HG02852 (cell line): Measurements from ENCODE around the gene MYL11.
A peak's percentile ranks its signal among the peaks of the same experiment; 100 is the strongest.

Experiments used
- ATAC-seq: cut with Tn5 transposase; IDR thresholded peaks from one replicate; pipeline ENCODE4 v1.9.1; 2021; ENCODE audit warnings: mild to moderate bottlenecking, moderate library complexity; ENCODE audit not compliant: unreplicated experiment

The MYL11 gene

DNA sequence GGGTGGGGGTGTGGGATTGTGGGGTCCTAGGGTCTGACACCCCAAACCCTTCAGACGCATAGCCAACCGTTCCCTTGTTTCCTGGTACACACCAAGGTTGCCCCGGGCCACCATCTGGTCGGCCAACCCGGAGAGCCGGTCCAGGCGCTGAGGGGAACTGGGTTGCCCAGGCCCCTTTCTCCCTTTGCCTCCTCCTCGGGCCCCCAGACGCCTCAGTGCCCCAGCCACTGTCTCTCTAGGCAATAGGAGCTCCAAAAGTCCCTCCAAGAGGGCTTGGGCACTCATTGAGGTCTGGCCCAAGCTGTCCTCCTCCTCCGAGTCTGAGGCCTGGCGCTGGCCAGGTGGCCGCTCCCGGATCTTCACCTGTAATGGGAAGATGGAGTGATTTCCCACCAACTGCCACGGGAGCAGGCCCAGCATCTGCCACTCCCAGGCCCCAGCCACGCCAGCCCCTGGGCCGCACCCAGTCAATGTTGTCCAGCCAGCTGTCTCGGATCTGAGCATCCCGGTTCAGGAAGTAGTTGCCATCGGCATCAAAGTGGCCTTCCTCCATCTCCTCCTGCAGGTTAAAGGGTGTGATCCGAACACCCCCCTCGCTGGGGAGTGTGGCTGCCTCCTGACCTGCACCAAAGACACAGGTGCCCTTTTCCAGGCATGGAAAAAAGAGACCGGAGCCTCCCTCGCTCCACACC, 21.0 kb upstream of the MYL11 start:
- ATAC-seq = no peak

DNA sequence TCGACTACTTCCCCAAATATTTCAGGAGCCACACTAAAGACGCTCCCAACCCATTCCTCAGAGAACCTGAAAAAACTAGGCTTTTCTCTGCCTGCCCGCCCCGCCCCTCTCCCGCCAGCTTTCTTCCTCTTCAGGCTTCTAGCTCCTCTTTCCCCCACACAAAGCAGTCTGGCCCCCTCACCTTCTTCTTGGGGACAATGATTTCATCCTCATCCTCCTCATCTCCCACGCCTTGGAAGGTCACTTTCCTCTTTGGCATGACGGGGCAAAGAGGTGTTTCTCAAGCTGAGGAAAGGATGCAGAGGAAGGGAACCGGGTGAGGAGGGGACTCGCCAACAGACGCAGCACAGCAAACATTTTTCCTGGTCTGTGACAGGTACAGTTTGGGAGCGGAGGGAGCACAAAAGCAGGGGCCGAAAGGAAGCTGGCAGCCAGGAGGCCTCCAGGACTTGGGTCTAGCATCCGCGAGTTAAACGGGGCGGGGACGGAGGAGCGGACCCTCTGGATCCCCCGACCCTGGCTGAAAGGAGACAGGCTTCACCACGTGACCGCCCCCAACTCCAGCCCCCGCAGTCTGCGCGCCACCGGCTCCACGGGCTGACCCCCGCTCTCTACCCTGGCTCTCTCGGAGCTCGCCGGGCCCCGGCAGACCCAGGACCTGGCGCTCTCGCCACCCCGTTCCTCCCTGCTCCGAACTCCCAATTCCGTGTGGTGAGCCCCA, 20.0 kb upstream of the MYL11 start:
- ATAC-seq = peak; percentile 2

DNA sequence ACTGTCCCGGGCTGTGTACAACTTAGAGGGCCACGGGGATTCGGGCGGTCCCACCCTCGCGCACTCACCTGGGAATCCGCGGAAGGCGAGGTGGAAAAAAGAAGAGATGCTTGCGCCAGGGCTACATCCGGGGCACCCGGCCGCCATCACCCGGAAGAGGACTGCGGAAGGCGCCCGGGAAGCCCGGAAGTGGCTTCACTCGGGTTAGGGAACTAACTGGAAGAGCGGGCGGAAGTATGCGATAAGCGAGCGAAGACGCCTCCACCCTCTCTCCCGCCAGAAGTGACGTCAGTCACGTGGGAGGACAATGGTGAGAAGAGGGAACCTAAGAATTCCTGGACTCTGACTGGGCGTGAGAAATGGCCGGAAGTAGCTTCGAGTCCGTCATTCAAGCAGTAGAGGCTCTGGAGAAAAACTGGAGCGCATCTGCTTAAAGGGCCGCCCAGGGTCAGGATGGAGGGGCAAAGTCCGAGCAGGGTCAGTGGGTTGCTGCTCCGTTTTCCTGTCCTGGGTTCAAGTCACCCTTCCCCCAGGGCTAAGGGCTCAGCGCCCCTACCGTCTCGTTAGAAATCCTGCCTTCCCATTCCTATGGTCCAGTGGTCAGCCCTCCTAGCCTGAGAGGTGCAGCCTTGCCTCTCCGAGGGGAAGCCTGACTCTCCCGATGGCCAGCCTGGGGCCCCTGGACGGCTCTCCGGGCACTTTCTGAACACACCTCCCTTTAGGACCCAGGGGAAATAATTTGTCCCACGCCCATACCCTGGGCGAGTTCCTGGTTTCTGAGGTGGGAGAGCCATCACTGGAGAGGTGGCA, 19.3 kb upstream of the MYL11 start, which contains the start of gene CD2BP2:
TSS of gene CD2BP2 (minus strand) at position 165 of the 810 bp plus-strand sequence. CDS start 627 bp downstream, outside the sequence.
- peak; percentile 61 for ATAC-seq

DNA sequence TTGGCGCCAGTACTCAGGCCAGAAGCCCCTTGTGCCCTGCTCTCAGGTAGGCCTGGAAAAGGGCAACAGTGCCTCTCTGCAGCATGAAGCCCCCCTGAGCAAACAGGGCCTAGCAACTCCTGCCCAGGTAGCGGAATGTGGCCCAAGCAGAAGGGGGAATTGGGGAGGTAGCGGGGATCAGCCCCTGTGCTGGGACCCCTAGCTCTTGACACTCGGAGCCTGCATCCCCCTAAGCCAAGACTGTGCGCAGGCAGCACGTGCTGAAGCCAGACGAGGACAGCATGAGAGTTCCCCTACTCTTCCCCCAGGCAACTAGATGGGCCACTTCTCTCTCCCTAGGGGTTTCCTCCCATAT, 18.7 kb upstream of the MYL11 start:
- no peak for ATAC-seq

DNA sequence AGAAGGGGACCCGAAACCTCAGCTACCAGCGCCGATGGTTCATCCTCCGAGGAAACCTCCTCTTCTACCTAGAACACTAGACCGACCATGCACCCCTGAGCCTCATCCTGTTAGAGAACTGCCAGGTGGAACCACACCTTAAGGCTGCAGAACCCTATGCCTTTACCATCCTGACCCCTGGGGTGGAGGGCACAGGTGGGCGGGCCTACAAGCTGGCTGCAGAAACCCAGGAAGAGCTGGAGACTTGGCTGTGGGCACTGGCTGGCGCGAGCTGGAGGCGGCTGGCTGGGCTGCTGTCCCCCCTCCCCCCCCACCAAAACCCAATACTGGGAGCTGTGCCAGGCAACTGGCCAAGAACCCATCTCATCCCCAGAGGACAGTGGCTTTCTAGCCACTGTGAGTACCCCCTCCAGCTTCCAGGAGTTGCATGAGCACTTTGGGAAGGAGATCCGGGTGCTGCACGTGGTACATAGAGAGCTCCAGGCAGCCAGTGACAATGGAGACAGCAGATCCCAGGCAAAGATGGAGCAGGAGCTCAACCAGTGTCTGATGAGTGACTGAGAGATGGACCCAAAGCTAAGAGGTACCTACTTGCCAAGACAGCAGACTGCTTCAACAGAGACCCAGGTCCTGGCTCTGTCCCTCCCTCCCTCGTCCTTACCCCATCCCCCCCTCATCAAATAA, 18.1 kb upstream of the MYL11 start:
- ATAC-seq = no peak

DNA sequence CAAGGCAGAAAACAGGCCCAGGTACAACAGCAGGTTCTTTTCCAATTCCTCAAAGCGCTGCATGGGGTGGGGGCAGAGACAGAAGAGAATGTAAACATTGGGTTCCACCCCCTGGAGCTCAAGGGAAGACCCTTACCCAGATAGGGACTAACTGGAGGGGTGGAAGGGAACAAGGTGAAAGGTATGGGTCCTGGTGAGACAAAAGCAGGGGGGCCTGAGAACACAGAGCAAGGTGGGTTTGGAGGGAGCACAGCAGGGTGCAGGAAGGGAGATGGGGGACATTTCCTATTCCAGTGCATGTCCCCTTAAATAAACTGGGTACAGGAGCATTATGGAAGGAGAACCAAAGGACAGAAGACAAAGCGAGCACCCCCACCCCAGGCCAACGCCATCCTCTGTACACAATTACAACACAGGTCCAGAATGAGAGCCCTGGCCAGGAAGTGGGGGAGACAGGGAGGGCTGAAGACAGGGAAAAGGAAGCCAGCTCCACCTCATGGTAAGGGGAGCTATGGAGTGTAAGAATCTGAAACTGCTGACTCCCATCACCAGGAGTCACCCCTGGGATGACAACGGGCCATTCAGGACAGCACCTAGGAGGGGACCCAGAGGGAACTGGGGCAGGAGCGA, 17.4 kb upstream of the MYL11 start:
- ATAC-seq = no peak

DNA sequence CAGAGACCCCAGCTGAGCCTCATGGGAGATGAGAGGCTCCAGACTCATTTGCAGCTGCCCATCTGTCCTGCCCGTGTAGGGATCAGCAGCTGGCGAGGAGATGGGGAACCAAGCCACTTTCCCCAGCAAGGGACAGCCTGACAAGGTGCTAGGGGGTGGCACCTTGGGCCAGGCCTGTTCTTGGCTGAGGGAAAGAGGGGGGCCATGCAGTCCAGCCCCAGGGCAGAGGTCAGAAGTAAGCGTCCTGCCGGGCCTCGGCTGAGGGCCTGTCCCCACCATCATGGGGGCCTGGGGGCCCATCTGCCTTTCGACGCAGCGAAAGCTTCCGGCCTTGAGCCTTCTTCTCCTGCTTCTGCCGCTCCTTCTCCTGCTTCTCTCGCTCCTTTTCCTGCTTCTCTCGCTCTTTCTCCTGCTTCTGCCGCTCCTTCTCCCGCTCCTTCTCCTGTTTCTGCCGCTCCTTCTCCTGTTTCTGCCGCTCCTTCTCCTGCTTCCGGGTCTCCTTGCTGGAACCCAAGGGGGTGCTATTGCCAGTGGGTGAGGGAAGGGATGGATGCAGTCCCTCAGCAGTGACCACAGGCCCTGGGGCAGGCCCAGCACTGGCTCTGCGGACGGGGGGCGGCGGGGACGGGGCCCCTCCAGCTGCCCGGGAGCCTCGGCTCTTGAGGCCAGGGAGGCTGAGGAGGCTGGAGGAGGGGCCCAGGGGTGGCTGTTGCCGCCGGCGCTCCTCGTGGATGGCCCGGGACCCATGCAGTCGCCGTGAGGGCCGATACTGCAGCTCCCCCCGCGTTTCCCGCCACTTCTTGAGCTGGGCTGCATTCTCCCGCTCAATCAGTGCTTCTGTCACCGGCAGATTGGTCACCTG, 16.7 kb upstream of the MYL11 start:
- no peak for ATAC-seq

DNA sequence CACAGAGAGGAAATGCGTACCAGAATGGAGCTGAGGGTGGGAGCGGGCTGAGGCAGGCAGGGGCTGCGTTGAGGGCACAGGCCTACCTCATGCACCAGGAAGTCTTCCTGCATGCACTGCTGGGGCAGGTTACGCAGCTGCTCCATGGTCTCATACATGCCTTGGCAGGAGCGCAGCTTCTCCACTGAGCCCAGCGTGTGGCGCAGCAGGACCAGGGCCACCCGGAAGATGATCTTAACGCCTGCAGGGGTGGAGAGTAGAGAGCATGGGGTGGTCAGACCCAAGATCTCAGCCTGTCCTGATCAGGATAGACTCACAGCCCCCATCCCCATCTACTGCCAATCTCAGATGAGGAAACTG, 16.0 kb upstream of the MYL11 start:
- no peak for ATAC-seq

GRCh38 chr16:30358990-30359870, 15.4 kb upstream of the MYL11 start:
- no peak for ATAC-seq

- ATAC-seq = no peak
Measured at GRCh38 chr16:30359871-30360170, 14.8 kb upstream of the MYL11 start.

DNA sequence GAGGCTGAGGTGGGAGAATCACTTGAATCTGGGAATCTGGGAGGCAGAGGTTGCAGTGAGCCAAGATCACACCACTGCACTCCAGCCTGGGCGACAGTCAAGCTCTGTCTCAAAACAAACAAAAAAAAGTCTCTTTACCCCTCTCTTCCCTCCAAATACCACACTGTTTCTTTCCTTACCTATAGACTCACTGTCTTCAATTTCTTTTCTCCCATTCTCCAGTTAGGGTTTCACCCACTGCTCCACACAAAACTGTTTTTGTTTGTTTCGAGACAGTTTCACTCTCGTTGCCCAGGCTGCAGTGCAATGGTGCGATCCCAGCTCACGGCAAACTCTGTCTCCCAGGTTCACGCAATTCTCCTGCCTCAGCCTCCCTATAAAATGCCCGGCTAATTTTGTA, 13.4 kb upstream of the MYL11 start:
- ATAC-seq = no peak

- ATAC-seq = no peak
Measured at GRCh38 chr16:30365200-30365599, 9.4 kb upstream of the MYL11 start.

- ATAC-seq = no peak
Measured at GRCh38 chr16:30366511-30366910, 8.1 kb upstream of the MYL11 start.

DNA sequence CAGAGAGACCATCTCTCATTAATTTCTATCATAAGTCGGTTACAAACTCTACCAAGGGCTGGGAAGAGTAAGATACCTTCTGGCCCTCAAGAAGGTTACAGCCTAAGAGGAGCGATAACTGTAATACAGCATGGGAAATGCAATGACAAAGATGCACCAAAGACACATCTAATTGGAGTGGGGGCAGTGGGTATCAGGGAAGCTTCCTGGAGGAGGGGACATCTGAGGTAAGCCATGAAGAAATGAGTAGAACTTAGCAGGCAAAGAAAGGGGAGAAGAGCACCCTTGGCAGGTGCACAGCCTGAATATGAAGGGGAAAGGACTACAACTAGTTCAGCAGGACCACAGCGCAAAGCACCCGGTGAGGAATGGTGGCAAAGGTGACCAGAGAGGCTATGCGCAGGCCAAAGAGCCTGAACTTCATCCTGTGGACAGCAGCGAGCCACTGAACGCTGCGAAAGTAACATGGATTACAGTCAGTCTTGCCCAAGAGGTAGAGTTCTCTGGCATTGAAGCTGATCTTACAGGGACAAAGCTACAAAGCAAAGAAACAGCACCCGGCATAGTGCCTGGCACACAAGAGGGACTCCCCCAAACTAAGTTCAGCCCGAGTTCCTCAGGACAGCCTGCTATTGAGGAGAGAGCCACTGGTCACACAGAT, 7.1 kb upstream of the MYL11 start:
- no peak for ATAC-seq

DNA sequence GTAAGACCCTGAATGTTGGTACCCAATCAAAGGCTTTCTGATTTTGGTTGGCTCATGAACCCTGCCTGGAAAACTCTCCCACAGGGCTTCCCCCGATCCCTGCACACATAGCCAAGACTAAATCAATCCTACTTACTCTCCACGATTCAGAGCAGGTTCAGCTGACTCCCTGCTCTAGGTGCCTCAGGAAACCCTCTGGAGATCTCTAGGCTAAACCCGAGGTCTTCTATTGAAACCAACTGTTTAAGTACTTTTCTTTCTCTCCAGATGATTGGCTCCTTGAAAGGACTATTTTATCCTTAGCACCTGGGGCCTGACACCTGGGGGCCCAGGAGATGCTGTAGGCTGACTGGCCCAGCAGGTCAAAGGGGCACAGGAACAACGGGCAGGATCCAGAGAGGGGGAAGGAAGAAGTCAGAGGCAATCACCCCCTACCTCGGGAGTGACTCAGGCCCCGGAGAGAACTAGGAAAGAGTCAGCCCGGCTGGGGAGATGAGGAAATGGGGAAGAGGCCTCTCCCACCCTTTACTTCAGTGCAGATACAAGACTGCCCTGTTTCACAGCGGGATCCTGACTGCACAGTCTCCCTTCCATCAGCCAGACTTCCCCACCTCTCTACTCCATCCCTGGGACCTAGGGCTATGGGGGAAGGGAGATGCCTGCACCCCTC, 6.3 kb upstream of the MYL11 start:
- no peak for ATAC-seq

- no peak for ATAC-seq
Measured at GRCh38 chr16:30368792-30369090, 5.9 kb upstream of the MYL11 start.

GRCh38 chr16:30369091-30369937, 5.3 kb upstream of the MYL11 start:
- no peak for ATAC-seq
